GM19395 (cell line): ENCODE results near the gene PDGFRB.

Source experiments
- ATAC-seq: cut with Tn5 transposase; IDR thresholded peaks from one replicate; pipeline ENCODE4 v1.9.1; 2021; ENCODE audit warnings: mild to moderate bottlenecking, moderate library complexity; ENCODE audit not compliant: unreplicated experiment

PDGFRB gene

GRCh38 chr5:150119421-150120061 is 36.1 kb downstream of the PDGFRB start:
- no peak for ATAC-seq

- ATAC-seq = no peak
Measured at GRCh38 chr5:150118561-150119229, 37.0 kb downstream of the PDGFRB start.

GRCh38 chr5:150117945-150118560 is 37.6 kb downstream of the PDGFRB start:
- ATAC-seq = no peak

GRCh38 chr5:150116667-150117400 is 38.8 kb downstream of the PDGFRB start:
- ATAC-seq = no peak

- no peak for ATAC-seq
Measured at GRCh38 chr5:150114773-150115408, 40.8 kb downstream of the PDGFRB start.

GRCh38 chr5:150114102-150114641 is 41.5 kb downstream of the PDGFRB start:
- no peak for ATAC-seq

GRCh38 chr5:150113047-150113744 is 42.4 kb downstream of the PDGFRB start:
- no peak for ATAC-seq

- ATAC-seq = no peak
Measured at GRCh38 chr5:150112201-150113046, 43.2 kb downstream of the PDGFRB start.

GRCh38 chr5:150111122-150111521 is 44.5 kb downstream of the PDGFRB start:
- ATAC-seq = no peak

GRCh38 chr5:150109921-150110320 is 45.7 kb downstream of the PDGFRB start:
- ATAC-seq = no peak

GRCh38 chr5:150108711-150109514 is 46.7 kb downstream of the PDGFRB start:
- no peak for ATAC-seq

- ATAC-seq = no peak
Measured at GRCh38 chr5:150107909-150108447, 47.7 kb downstream of the PDGFRB start.

- no peak for ATAC-seq
Measured at GRCh38 chr5:150106674-150107426, 48.8 kb downstream of the PDGFRB start.

- ATAC-seq = no peak
Measured at GRCh38 chr5:150105928-150106615, 49.6 kb downstream of the PDGFRB start.

GRCh38 chr5:150104550-150104870 is 51.1 kb downstream of the PDGFRB start:
- ATAC-seq = no peak

GRCh38 chr5:150103678-150104549 is 51.7 kb downstream of the PDGFRB start:
- no peak for ATAC-seq
